ENCODE measurements around the gene LRAT.

The LRAT gene

DNA sequence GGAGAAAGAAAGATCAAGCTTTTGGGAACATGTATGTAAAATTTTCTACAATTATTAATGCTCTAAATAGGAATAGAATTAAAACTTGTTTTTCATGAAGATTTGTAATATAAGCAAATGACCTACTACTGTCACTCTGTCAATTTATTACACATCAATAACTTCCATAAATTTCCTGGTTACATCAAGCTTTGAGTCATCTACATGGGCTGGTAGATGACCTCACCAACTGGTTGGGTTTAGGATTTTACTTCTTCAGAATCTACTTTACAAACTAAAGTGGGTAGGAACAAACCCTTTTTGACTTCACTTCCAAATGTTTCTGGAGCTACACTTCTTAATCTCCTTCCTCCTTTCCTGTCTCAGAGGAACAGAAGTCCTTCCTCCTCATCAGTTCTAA is 12.0 kb upstream of the LRAT start:
- Histone ChIP-seq H3K27ac (ENCODE audit: low read depth, low read length) (no peak overlapping the region), H3K9ac (ENCODE audit: low read length) (no peak overlapping the region), H3K27me3 (ENCODE audit: control insufficient read depth, insufficient read depth, low read length) (no peaks in the 10 kb centered on the region), H3K4me1 (ENCODE audit: control insufficient read depth, insufficient read depth, low read length) (no peaks in the 10 kb centered on the region), H3K36me3 (ENCODE audit: control insufficient read depth, insufficient read depth, low read length) (no peaks in the 10 kb centered on the region), H3K9me3 (ENCODE audit: control insufficient read depth, insufficient read depth, low read depth, low read length) (no peaks in the 10 kb centered on the region), H3K4me3 (ENCODE audit: low read depth, low read length) (no peak overlapping the region)

DNA sequence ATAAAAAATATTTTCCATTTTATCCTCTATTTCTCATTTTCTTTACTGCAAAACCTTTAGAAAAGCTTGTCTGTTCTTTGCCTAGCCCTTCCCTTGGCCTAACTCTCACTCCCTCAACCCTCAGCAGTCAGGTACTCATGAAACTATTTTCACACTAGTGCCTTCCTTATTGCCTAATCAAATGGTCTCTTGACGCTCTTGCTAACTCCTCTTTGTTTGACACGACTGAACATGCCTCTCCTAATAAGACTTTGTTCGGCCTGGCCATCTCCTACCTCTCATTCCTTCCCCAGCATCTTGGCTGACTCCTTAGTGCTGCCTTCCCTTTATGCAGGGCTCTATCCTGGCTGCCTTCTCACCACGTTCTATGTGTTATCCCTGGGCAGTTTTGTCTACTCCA is 11.1 kb upstream of the LRAT start:
- Histone ChIP-seq H3K9me3 (ENCODE audit: control insufficient read depth, insufficient read depth, low read depth, low read length) (no peaks in the 10 kb centered on the region), H3K27me3 (ENCODE audit: control insufficient read depth, insufficient read depth, low read length) (no peaks in the 10 kb centered on the region), H3K9ac (ENCODE audit: low read length) (no peak overlapping the region), H3K4me1 (ENCODE audit: control insufficient read depth, insufficient read depth, low read length) (no peaks in the 10 kb centered on the region; the same call in 1 of the 2 replicates), H3K36me3 (ENCODE audit: control insufficient read depth, insufficient read depth, low read length) (no peaks in the 10 kb centered on the region), H3K4me3 (ENCODE audit: low read depth, low read length) (no peak overlapping the region), H3K27ac (ENCODE audit: low read depth, low read length) (no peak overlapping the region)

DNA sequence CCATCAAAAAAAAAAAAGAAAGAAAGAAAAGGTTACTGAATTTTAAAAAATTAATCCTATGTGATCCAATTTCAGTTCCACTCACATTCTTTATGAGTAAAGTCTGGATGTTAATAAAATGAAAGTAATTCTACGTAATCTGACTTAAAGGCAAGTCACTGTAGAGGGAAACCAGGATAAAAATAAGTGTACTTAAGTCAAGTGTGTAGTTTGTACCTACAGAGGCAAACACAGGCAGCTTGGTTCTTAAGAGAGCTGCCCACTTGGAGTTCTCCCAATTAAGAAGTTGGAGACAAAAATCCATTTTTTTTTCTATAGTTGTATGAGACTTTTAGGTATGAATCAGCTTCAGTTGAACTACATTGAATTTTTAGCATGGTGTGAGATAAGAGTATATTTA is 7.0 kb upstream of the LRAT start:
- Histone ChIP-seq H3K36me3 (ENCODE audit: control insufficient read depth, insufficient read depth, low read length) (no peaks in the 10 kb centered on the region), H3K27me3 (ENCODE audit: control insufficient read depth, insufficient read depth, low read length) (peaks cover 23% of the 10 kb centered on the region), H3K27ac (ENCODE audit: low read depth, low read length) (no peak overlapping the region), H3K9ac (ENCODE audit: low read length) (no peak overlapping the region), H3K9me3 (ENCODE audit: control insufficient read depth, insufficient read depth, low read depth, low read length) (no peaks in the 10 kb centered on the region), H3K4me3 (ENCODE audit: low read depth, low read length) (no peak overlapping the region), H3K4me1 (ENCODE audit: control insufficient read depth, insufficient read depth, low read length) (peaks cover 37% of the 10 kb centered on the region)

DNA sequence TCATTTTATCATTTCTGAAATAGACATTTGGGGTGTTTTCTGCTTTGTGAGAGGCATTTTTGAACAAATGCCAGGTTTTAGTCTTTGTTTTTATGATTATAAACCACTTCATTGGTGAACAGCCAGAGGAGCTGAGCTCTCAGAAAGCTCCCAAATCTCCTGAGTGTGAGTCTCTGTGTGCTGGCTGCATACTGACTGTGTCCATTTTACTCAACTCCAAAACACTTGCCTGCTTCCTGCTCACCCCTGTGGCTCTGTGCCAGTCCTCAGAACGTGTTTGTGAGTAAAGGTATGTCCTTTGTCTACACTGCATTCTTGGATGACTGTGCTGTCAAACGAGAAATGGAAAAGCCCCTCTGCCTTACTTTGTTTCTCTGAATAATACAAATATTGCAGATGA is 5.4 kb upstream of the LRAT start:
- Histone ChIP-seq H3K36me3 (ENCODE audit: control insufficient read depth, insufficient read depth, low read length) (no peaks in the 10 kb centered on the region), H3K4me1 (ENCODE audit: control insufficient read depth, insufficient read depth, low read length) (peaks cover 37% of the 10 kb centered on the region), H3K9me3 (ENCODE audit: control insufficient read depth, insufficient read depth, low read depth, low read length) (no peaks in the 10 kb centered on the region), H3K9ac (ENCODE audit: low read length) (no peak overlapping the region), H3K4me3 (ENCODE audit: low read depth, low read length) (no peak overlapping the region), H3K27me3 (ENCODE audit: control insufficient read depth, insufficient read depth, low read length) (peaks cover 39% of the 10 kb centered on the region), H3K27ac (ENCODE audit: low read depth, low read length) (no peak overlapping the region)

DNA sequence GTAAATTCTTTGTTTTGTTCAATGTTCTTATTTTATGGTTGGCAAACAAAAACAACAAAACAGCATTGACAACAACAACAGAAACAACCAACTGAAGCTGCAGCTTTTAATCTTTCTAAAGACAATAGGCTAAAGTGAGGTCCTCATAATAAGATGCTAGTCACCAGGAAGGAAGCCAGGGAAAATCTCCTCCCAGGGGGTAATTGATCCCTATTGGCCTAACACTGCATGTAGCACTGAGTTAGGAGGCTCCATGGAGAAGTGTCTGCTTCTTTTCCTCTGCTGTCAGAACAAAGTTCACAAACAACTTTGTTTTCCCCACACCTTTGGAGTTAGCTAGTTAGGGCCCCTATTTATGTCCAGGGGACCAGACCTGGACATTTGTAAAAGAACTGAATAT is 4.7 kb upstream of the LRAT start:
- peaks cover 37% of the 10 kb centered on the region for H3K4me1 ChIP-seq (ENCODE audit: control insufficient read depth, insufficient read depth, low read length)

DNA sequence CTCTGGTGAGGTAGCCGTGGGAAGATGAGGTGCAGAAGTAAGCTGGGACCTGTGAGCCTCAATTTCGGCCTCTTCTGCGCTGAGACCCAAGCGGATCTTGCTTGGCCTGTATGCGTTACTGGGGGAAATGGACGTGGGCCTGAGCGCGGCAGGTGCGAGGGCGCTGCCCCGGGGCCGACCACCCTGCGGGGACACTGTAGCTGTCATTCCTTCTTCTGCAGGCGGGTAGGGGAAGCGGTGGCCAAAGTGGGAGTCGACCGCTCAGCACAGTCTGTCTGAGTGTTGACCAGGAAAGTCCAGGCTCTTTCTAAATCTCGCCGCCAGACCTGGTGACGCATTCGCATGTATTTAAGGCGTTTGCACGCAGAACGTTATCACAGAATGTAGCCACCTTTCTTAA is 3.3 kb upstream of the LRAT start:
- H3K4me3 ChIP-seq (ENCODE audit: low read depth, low read length), result peak overlapping the region; percentile 45
- H3K27ac ChIP-seq (ENCODE audit: low read depth, low read length), result no peak overlapping the region
- peaks cover 58% of the 10 kb centered on the region for H3K27me3 ChIP-seq (ENCODE audit: control insufficient read depth, insufficient read depth, low read length)
- no peaks in the 10 kb centered on the region for H3K9me3 ChIP-seq (ENCODE audit: control insufficient read depth, insufficient read depth, low read depth, low read length)
- H3K36me3 ChIP-seq (ENCODE audit: control insufficient read depth, insufficient read depth, low read length), result no peaks in the 10 kb centered on the region
- peaks cover 37% of the 10 kb centered on the region for H3K4me1 ChIP-seq (ENCODE audit: control insufficient read depth, insufficient read depth, low read length)
- H3K9ac ChIP-seq (ENCODE audit: low read length), result no peak overlapping the region

More for the DNA sequence above, 4.7 kb upstream of the LRAT start:
- H3K27ac ChIP-seq (ENCODE audit: low read depth, low read length), result no peak overlapping the region
- no peaks in the 10 kb centered on the region for H3K36me3 ChIP-seq (ENCODE audit: control insufficient read depth, insufficient read depth, low read length)
- H3K4me3 ChIP-seq (ENCODE audit: low read depth, low read length), result no peak overlapping the region
- H3K27me3 ChIP-seq (ENCODE audit: control insufficient read depth, insufficient read depth, low read length), result peaks cover 44% of the 10 kb centered on the region
- H3K9ac ChIP-seq (ENCODE audit: low read length), result no peak overlapping the region
- no peaks in the 10 kb centered on the region for H3K9me3 ChIP-seq (ENCODE audit: control insufficient read depth, insufficient read depth, low read depth, low read length)

DNA sequence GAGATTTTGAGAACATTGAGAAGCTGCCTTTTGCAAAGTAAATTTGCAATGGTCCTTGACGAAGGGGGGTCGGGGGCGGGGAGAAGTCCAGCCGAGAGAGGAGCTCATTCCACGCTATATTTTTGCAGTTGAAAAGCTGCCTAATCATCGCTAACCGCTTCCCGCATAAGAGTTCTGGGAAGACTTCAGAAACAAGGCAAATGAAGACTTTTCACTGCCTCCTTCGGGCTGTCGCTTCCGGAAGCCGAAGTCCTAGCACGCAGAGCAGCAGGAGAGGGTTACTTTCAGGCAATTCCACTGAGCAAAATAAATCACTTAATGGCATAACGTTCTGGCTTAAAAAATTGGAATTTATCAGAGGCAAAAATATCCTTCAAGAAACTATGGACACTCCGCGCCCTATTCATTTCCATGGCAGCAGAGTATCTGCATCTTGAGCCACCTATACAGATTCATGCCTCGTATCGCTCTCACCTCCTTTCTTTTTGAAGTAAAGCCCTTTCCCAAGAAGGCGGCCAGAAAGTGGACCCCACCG is 2.6 kb upstream of the LRAT start:
- H3K36me3 ChIP-seq (ENCODE audit: control insufficient read depth, insufficient read depth, low read length), result no peaks in the 10 kb centered on the region
- H3K27me3 ChIP-seq (ENCODE audit: control insufficient read depth, insufficient read depth, low read length), result peaks cover 64% of the 10 kb centered on the region
- H3K4me3 ChIP-seq (ENCODE audit: low read depth, low read length), result peak overlapping the region; percentile 45
- H3K27ac ChIP-seq (ENCODE audit: low read depth, low read length), result no peak overlapping the region
- peaks cover 37% of the 10 kb centered on the region for H3K4me1 ChIP-seq (ENCODE audit: control insufficient read depth, insufficient read depth, low read length)
- H3K9me3 ChIP-seq (ENCODE audit: control insufficient read depth, insufficient read depth, low read depth, low read length), result no peaks in the 10 kb centered on the region
- H3K9ac ChIP-seq (ENCODE audit: low read length), result peak overlapping the region; percentile 14

DNA sequence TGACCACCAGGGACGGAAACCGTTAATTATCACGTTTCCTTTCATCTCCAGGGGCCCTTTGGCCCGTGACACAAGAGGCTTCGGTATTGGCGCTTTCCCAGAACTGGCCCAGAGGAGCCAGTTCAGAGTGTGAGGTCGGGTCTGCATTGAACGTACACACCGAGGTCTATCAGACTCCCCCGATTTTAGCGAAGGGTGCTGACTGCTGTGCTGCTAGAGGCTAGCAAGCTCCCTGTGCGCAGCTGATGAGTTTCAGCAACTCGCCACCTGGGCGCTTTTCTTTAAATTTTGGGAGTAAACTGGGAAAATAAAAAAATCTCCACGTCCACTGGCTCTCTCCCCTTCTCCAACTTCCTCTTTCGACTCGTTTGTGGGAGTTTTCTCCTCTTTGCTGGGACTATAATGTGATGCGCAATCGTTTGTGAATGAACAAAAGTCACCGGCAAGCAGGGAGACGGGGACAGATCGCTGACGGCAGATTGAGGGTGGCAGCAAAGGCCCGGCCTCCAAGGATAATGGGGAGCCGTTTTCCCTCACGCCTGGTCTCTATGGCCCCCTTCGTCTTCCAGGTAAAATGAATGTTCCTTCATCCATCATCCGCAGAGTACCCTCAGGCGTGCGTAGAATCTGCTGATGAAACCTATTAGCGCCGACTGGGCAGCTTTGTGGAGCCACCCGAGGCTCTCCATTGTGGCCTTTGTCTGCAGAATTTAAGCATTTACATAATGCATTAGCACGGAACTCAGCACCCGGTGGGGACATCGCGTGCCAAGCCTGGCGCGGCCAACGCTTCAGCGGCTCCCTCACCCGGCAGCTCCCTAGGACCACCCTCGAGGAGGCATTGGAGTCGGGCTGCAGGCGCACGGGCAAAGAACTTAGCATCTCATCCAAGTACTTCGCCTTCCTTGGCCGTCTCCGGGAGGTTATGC is 1.6 kb upstream of the LRAT start:
- Histone ChIP-seq H3K9ac (ENCODE audit: low read length) (peak overlapping the region; percentile 67), H3K27ac (ENCODE audit: low read depth, low read length) (no peak overlapping the region), H3K4me3 (ENCODE audit: low read depth, low read length) (peak overlapping the region; percentile 51), H3K27me3 (ENCODE audit: control insufficient read depth, insufficient read depth, low read length) (peaks cover 64% of the 10 kb centered on the region), H3K9me3 (ENCODE audit: control insufficient read depth, insufficient read depth, low read depth, low read length) (no peaks in the 10 kb centered on the region), H3K4me1 (ENCODE audit: control insufficient read depth, insufficient read depth, low read length) (peaks cover 37% of the 10 kb centered on the region), H3K36me3 (ENCODE audit: control insufficient read depth, insufficient read depth, low read length) (no peaks in the 10 kb centered on the region)

DNA sequence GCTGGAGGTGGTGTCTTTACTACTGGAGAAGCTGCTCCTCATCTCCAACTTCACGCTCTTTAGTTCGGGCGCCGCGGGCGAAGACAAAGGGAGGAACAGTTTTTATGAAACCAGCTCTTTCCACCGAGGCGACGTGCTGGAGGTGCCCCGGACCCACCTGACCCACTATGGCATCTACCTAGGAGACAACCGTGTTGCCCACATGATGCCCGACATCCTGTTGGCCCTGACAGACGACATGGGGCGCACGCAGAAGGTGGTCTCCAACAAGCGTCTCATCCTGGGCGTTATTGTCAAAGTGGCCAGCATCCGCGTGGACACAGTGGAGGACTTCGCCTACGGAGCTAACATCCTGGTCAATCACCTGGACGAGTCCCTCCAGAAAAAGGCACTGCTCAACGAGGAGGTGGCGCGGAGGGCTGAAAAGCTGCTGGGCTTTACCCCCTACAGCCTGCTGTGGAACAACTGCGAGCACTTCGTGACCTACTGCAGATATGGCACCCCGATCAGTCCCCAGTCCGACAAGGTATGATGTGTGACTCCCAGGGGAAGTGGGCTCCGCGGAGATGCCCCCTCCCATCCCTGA is 634 bp downstream of the LRAT start:
- Histone ChIP-seq H3K27ac (ENCODE audit: low read depth, low read length) (no peak overlapping the region), H3K9me3 (ENCODE audit: control insufficient read depth, insufficient read depth, low read depth, low read length) (no peaks in the 10 kb centered on the region), H3K4me1 (ENCODE audit: control insufficient read depth, insufficient read depth, low read length) (peaks cover 21% of the 10 kb centered on the region), H3K36me3 (ENCODE audit: control insufficient read depth, insufficient read depth, low read length) (no peaks in the 10 kb centered on the region), H3K9ac (ENCODE audit: low read length) (peak overlapping the region; percentile 63), H3K27me3 (ENCODE audit: control insufficient read depth, insufficient read depth, low read length) (peaks cover 63% of the 10 kb centered on the region), H3K4me3 (ENCODE audit: low read depth, low read length) (peak overlapping the region; percentile 90)

DNA sequence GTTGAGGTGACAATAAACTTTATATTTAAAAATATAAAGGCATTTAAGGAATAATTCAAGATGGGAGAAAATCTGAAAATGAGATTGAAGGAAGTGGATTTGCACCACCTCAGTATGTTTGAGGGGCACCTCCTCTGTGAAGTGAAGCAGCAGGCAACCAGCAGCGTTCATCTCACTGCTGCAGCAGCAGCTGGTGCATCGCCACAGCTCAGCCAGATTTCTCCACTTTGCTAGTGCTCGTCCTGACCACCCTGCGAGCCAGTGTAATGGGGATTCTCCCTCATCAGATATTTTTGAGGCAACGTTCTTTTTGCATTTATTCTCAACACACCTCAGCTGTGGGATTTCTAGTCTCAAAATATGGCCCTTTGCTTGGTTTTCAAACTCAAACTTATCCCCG is 13.9 kb downstream of the LRAT start:
- Histone ChIP-seq H3K27ac (ENCODE audit: low read depth, low read length) (no peak overlapping the region), H3K9me3 (ENCODE audit: control insufficient read depth, insufficient read depth, low read depth, low read length) (no peaks in the 10 kb centered on the region), H3K4me1 (ENCODE audit: control insufficient read depth, insufficient read depth, low read length) (no peaks in the 10 kb centered on the region), H3K27me3 (ENCODE audit: control insufficient read depth, insufficient read depth, low read length) (no peaks in the 10 kb centered on the region), H3K9ac (ENCODE audit: low read length) (no peak overlapping the region), H3K36me3 (ENCODE audit: control insufficient read depth, insufficient read depth, low read length) (no peaks in the 10 kb centered on the region; the same call in 1 of the 2 replicates), H3K4me3 (ENCODE audit: low read depth, low read length) (no peak overlapping the region)

DNA sequence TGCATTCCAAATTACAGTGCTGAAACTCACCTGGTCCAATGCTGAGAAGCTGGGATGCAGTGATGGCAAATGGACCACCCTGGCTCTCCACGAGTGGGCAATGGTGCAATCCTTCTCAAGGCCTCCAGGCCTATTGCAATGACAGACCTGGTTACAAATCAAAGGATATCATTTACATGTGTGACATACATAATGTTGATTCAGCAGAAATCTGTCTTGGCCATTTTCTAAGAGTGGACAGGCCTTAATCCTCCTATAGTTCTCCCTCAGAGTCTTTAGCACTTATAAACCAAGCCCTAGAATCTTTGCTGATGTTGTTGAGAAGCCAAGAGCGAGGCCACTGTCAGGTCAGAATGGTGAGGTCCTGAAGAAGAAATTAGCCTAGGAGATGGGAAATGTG is 17.1 kb downstream of the LRAT start:
- Histone ChIP-seq H3K9me3 (ENCODE audit: control insufficient read depth, insufficient read depth, low read depth, low read length) (no peaks in the 10 kb centered on the region), H3K36me3 (ENCODE audit: control insufficient read depth, insufficient read depth, low read length) (no peaks in the 10 kb centered on the region), H3K27me3 (ENCODE audit: control insufficient read depth, insufficient read depth, low read length) (no peaks in the 10 kb centered on the region), H3K9ac (ENCODE audit: low read length) (no peak overlapping the region), H3K4me1 (ENCODE audit: control insufficient read depth, insufficient read depth, low read length) (no peaks in the 10 kb centered on the region), H3K27ac (ENCODE audit: low read depth, low read length) (no peak overlapping the region), H3K4me3 (ENCODE audit: low read depth, low read length) (no peak overlapping the region)

Measured in HUES6 (cell line).